Rectal smooth muscle tissue (tissue), 1 donor: Measurements from ENCODE around the gene SMG6.

Experiments
- H3K27ac ChIP-seq: one replicate; pipeline ENCODE4 v1.7.0; 2013; ENCODE audit warnings: low read depth, low read length, inconsistent platforms
- H3K27me3 ChIP-seq: one replicate; pipeline ENCODE4 v1.7.0; 2013; ENCODE audit warnings: low read length; ENCODE audit not compliant: control insufficient read depth, insufficient read depth
- H3K36me3 ChIP-seq: one replicate; pipeline ENCODE4 v1.7.0; 2013; ENCODE audit warnings: low read length; ENCODE audit not compliant: control insufficient read depth, insufficient read depth
- H3K4me1 ChIP-seq: one replicate; pipeline ENCODE4 v1.7.0; 2013; ENCODE audit warnings: low read length; ENCODE audit not compliant: control insufficient read depth, insufficient read depth
- H3K4me3 ChIP-seq: one replicate; pipeline ENCODE4 v1.7.0; 2013; ENCODE audit warnings: low read length
- H3K9ac ChIP-seq: one replicate; pipeline ENCODE4 v1.7.0; 2013; ENCODE audit warnings: low read length

Gene SMG6

DNA sequence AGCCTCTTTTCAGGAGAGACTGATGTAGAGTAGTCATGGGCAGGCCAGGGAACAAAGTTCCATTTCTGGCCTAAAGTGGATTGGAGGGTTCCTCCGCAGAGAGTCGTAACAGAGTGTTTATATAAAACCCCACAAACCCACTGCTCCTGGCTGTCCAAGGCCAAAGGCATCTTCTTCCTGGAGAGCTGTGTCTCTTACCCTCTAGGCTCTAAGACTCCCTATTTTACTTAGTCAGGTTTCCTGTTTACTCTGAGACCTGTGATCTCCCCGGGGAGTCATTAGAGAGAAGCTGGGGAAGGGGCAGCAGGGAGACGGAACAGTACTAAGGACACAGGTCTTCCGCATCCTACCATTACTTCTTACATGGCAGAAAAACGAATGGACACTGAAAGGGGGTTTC is 179.2 kb downstream of the SMG6 start:
- no peaks in the 10 kb centered on the region for H3K36me3 ChIP-seq
- no peak overlapping the region for H3K9ac ChIP-seq
- H3K4me1 ChIP-seq, result peaks cover 9% of the 10 kb centered on the region
- no peak overlapping the region for H3K4me3 ChIP-seq
- no peak overlapping the region for H3K27ac ChIP-seq
- no peaks in the 10 kb centered on the region for H3K27me3 ChIP-seq

DNA sequence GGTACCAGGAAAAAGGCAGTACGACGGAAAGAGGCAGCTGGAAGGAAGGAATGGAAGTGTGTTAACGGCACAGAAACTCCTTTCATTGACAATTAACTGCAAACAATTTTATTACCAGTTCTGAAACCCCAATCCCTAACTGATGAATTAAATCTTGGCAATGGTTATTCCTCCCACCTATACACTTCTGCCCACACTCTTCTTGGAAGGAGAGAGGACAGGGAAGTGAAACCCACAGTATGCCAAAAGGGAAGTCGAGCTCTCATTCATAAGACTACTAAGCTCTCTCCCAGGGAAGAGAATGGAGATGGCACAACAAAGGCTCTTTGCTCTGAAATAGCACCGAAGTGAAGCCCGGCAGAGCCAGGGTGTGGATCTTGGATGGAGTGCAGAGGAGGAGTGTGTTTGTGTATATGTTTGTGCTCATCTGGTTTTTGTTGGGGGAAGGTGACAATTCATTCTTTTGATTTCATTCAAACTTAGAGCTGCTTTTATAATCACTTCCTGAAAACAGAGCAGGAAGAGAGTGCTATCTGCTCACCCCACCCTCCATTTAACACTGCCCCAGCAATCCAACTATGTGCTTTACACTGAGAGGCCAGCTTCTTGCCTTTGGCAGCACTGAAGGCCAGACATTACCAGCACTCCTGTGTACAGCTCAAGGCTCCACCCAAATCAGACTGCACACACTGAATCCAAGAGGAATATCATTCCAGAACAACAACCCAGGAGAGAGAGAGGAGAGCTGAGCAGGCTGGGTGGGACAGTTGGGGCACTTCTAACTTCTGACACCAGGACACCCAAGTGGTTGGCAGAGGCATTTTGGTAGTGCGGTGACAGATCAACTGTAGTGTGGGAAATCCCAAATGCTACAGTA is 180.0 kb downstream of the SMG6 start:
- H3K27me3 ChIP-seq, result no peaks in the 10 kb centered on the region
- H3K4me1 ChIP-seq, result peaks cover 9% of the 10 kb centered on the region
- no peak overlapping the region for H3K9ac ChIP-seq
- peak overlapping the region; percentile 15 for H3K4me3 ChIP-seq
- peak overlapping the region; percentile 29 for H3K27ac ChIP-seq
- H3K36me3 ChIP-seq, result no peaks in the 10 kb centered on the region

DNA sequence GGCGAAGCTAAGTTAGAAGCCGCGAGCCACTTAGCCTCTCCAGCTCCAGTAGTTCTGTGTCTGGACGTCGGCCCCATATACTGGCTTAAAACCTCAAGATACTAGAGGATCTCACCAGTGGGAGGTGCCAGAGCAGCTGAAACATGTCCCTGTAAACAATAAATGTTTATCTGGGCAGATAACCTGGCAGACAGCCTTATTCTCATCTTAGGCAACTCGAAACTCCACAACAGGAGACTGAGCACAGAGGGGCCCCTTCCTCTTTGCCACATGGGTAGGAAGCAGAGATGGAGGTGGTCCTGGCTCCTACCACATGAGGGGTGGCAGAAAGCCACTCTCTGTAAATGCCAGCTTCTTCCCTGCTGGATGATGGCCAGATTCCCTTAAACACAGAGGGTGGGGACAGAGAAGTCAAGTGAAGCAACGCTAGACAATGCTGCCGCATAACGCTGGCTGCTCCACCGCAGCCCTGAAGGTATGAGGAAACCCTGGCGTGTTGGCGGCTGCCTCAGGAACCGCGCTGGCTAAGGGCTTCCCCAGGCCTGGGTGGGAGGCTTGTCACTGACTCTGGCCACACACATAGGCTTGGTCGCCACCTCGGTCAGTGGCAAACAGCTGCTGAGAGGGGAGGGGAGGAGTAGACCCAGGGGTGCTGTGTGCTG is 180.8 kb downstream of the SMG6 start:
- Histone ChIP-seq H3K9ac (no peak overlapping the region), H3K27me3 (no peaks in the 10 kb centered on the region)

DNA sequence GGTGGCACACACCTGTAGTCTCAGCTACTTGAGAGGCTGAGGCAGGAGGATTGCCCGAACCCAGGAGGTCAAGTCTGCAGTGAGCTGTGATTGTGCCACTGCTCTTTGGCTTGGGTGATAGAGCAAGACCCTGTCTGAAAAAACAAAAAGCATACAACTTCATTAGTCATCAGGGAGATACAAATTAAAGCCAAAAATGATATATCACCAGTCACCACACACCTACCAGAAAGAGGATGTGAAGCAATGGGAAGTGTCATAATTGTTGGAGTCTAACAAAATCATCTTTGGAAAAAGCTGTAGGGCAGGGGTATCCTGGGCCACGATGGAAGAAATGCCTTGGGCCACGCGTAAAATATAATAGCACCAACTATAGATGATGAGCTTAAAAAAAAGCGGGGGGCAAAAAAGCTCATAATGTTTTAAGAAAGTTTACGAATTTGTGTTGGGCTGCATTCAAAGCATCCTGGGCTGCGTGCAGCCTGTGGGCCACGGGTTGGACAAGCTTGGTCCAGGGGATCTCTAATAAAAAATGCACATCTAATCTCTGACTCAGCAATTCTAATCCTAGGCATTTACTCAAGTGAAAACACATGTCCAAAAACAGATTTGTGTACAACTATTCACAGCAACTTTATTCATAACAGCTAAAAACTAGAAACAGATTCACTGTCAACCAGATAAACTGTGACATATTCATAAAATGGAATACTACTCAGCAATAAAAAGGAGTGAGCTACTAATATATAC is 182.8 kb downstream of the SMG6 start:
- H3K36me3 ChIP-seq, result no peaks in the 10 kb centered on the region
- no peak overlapping the region for H3K4me3 ChIP-seq
- no peaks in the 10 kb centered on the region for H3K27me3 ChIP-seq
- peaks cover 9% of the 10 kb centered on the region for H3K4me1 ChIP-seq
- no peak overlapping the region for H3K9ac ChIP-seq
- H3K27ac ChIP-seq, result no peak overlapping the region

More for the DNA sequence above, 180.8 kb downstream of the SMG6 start:
- no peak overlapping the region for H3K27ac ChIP-seq
- H3K36me3 ChIP-seq, result no peaks in the 10 kb centered on the region
- H3K4me3 ChIP-seq, result no peak overlapping the region
- H3K4me1 ChIP-seq, result peaks cover 9% of the 10 kb centered on the region

DNA sequence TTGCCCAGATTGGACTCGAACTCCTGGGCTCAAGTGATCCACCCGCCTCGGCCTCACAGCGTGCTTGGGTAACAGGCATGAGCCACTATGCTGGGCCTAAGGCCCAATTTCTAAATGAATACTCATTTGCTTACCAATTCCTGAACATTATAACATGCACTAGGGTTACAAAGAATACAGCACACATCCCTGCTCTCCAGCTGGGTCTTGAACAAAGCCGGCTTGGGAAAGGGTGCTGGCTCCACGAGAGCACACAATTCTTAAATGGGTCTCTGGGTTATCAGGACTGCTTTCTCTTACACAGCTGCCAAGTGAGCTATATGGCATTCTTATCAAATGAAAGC is 190.3 kb downstream of the SMG6 start:
- Histone ChIP-seq H3K36me3 (no peaks in the 10 kb centered on the region), H3K27ac (no peak overlapping the region), H3K4me3 (no peak overlapping the region), H3K4me1 (no peaks in the 10 kb centered on the region), H3K27me3 (no peaks in the 10 kb centered on the region), H3K9ac (no peak overlapping the region)

DNA sequence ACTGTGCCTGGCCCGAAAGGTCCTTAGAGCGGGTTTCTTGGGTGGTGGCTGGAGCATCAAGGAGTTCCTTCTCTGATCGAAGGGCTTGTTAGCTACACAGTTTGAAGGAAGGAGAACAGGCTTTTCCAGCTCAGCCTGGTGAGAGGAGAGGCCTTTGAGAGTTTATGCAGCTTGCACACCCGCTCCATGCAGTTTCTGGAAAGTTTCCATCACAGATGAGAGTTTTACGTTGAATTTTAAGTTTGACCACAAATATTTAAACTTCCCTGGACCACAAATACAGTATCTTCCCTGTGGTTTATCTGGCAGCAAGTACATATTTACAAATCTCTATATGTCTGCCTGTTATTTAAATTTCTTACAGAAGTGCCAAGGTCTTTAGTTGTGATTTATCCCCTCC is 191.9 kb downstream of the SMG6 start:
- H3K4me3 ChIP-seq, result no peak overlapping the region
- no peaks in the 10 kb centered on the region for H3K27me3 ChIP-seq
- no peak overlapping the region for H3K27ac ChIP-seq
- H3K4me1 ChIP-seq, result peaks cover 3% of the 10 kb centered on the region
- no peaks in the 10 kb centered on the region for H3K36me3 ChIP-seq
- H3K9ac ChIP-seq, result no peak overlapping the region

DNA sequence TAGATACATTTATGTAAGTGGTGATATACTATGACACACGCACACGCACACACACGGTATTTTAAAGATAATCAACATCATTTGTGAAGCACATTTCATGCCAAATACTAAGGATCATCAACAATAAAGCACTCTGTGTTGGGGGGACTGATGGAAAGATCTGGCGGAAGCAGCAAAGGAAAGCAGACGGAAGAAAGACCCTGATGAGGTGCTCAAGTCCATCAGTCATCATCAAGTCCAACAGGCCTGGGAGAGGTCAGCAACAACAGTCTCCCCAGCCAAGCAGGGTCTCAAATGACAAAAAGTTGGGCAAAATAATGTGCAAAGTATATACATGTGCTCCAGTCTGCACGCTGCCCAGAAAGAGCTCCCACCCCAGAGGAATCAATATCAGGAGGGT is 193.1 kb downstream of the SMG6 start:
- Histone ChIP-seq H3K27ac (no peak overlapping the region), H3K36me3 (no peaks in the 10 kb centered on the region), H3K4me1 (peaks cover 7% of the 10 kb centered on the region), H3K4me3 (no peak overlapping the region), H3K27me3 (no peaks in the 10 kb centered on the region), H3K9ac (no peak overlapping the region)

DNA sequence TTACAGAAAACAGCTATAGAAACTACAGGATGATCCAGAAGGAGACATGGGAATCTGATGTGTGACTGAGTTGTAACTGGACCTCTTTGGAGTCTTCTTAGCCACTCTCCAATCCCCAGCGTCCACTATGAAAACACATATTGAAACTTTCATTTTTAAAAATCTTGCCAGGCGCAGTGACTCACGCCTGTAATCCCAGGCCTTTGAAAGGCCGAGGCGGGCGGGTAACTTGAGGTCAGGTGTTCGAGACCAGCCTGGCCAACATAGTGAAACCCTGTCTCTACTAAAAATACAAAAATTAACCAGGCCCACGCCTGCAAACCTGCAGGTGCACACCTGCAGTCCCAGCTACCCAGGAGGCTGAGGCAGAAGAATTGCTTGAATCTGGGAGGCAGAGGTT is 195.4 kb downstream of the SMG6 start:
- Histone ChIP-seq H3K4me3 (no peak overlapping the region), H3K36me3 (no peaks in the 10 kb centered on the region), H3K4me1 (peaks cover 7% of the 10 kb centered on the region), H3K27ac (no peak overlapping the region), H3K27me3 (no peaks in the 10 kb centered on the region), H3K9ac (no peak overlapping the region)

DNA sequence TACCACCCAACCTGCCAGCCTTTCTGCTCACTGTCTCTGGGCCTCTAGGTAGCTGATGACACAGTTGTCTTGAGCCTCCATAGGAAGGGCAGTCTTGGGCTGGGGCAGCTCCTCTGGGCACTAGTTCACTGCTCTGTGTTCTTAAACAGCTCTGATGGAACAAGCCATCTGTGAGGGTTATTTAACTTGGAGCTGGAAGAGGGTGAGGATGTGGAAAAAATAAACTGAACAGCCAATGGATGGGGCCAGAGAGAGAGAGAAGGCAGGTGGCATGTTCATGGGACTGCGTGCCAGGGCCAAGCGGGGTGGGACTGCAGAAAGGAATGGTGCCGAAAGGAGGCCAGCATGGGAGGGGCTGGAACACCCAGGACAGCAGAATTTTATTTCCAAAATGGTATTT is 196.1 kb downstream of the SMG6 start:
- no peak overlapping the region for H3K4me3 ChIP-seq
- H3K27me3 ChIP-seq, result no peaks in the 10 kb centered on the region
- H3K36me3 ChIP-seq, result no peaks in the 10 kb centered on the region
- no peak overlapping the region for H3K9ac ChIP-seq
- peaks cover 7% of the 10 kb centered on the region for H3K4me1 ChIP-seq
- no peak overlapping the region for H3K27ac ChIP-seq

DNA sequence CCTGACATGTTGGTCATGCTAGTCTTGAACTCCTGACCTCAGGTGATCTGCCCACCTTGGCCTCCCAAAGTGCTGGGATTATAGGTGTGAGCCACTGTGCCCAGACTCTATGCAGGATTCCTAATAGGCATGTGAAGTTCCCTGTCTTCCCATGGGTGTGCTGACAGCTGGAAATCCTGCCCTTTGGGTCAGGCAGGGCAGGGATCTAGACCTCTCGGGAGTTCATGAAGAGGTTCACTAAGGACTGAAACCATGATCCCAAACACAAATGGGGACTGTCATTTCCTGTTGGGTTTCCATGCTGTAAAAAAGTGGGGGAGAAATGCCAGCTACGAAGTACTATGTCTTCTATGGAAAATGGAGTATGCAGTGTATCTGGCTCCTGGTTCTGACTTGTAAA is 196.5 kb downstream of the SMG6 start:
- Histone ChIP-seq H3K9ac (no peak overlapping the region), H3K27ac (no peak overlapping the region), H3K27me3 (no peaks in the 10 kb centered on the region), H3K4me1 (peaks cover 7% of the 10 kb centered on the region), H3K4me3 (no peak overlapping the region), H3K36me3 (no peaks in the 10 kb centered on the region)

DNA sequence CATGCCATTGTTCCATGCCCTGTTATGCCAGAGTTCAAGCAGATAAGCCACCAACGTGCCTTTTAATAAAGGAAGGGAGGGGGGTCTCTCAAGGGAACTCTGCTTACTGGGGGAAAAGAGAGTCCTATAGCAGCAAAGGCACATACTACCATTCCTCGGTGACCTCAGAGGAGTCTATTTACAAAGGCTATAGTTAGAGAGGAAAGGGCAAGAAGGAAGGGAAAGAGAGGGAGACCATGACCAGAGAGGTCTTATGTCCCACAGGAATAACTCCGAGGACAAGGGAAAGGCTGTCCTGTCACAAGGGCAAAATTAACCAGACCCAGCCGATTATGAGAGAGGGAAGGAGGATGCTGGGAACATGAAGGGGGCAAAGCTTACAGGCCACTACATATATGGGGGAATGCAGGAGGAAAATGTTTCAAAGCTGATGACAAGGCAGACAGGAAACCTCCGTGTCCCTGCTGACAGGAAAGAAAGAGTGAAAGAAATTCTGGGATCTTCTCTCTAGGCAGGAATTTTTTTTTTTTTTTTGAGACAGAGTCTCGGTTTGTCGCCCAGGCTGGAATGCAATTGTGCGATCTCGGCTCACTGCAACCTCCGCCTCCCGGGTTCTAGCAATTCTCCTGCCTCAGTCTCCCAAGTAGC is 197.2 kb downstream of the SMG6 start:
- Histone ChIP-seq H3K27ac (no peak overlapping the region), H3K4me1 (peaks cover 8% of the 10 kb centered on the region), H3K9ac (no peak overlapping the region)

DNA sequence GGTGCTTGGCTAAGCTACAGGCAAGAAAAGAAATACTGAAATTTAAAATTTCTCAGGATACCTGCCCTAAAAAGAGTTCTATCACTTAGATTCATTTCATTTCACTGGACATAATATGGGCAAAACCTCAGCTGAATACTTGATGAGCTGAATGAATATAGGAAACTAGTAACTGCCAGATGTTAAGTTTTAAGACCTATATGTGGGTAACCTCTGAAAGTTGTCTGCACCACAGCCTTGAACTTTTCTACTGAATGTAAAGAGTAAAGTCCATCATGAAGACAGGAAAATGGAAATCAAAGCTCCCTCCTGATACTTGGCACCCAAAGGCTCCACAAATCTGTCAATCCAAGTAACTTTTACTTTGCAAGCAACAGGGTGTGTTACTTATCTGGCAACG is 197.9 kb downstream of the SMG6 start:
- Histone ChIP-seq H3K36me3 (no peaks in the 10 kb centered on the region), H3K9ac (no peak overlapping the region), H3K4me3 (no peak overlapping the region), H3K4me1 (peaks cover 8% of the 10 kb centered on the region), H3K27me3 (no peaks in the 10 kb centered on the region), H3K27ac (no peak overlapping the region)

More for the DNA sequence above, 197.2 kb downstream of the SMG6 start:
- no peak overlapping the region for H3K4me3 ChIP-seq
- no peaks in the 10 kb centered on the region for H3K27me3 ChIP-seq
- H3K36me3 ChIP-seq, result no peaks in the 10 kb centered on the region
